GM10266 (cell line): ENCODE data around the gene SLC6A17.

Experiments
- DNase-seq: peaks from one replicate; pipeline ENCODE4 v3.0.0; 2012; ENCODE audit errors: extremely low spot score
- TF ChIP-seq, protein P1 (sequence below): IDR thresholded peaks from 2 replicates; pipeline ENCODE4 v1.5.1; 2012; ENCODE audit warnings: mild to moderate bottlenecking, low read depth; ENCODE audit not compliant: control insufficient read depth, insufficient read depth; ENCODE audit errors: missing control alignments

The SLC6A17 gene

DNA sequence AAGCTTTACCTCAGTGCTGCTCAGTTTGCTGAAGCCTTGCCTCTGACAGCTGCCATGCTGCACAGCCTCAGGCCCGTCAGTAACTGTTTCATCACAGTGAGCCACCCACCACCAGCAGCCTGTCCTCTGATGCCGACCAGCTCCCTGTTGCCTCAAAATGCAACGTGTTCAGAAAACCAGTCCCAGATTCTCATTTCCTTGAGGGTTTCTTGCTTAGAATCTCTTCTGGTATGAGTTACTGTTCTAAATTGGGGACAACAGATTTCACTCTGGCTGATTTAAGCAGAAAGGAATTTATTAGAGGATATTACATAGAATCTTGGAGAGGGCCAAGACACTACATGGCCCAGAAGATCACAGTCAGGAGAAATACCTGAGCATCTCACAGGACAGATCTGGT lies 27.1 kb upstream of the SLC6A17 start:
- no peak for DNase-seq
- TF ChIP-seq, protein P1, sequence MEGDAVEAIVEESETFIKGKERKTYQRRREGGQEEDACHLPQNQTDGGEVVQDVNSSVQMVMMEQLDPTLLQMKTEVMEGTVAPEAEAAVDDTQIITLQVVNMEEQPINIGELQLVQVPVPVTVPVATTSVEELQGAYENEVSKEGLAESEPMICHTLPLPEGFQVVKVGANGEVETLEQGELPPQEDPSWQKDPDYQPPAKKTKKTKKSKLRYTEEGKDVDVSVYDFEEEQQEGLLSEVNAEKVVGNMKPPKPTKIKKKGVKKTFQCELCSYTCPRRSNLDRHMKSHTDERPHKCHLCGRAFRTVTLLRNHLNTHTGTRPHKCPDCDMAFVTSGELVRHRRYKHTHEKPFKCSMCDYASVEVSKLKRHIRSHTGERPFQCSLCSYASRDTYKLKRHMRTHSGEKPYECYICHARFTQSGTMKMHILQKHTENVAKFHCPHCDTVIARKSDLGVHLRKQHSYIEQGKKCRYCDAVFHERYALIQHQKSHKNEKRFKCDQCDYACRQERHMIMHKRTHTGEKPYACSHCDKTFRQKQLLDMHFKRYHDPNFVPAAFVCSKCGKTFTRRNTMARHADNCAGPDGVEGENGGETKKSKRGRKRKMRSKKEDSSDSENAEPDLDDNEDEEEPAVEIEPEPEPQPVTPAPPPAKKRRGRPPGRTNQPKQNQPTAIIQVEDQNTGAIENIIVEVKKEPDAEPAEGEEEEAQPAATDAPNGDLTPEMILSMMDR, result no peak

DNA sequence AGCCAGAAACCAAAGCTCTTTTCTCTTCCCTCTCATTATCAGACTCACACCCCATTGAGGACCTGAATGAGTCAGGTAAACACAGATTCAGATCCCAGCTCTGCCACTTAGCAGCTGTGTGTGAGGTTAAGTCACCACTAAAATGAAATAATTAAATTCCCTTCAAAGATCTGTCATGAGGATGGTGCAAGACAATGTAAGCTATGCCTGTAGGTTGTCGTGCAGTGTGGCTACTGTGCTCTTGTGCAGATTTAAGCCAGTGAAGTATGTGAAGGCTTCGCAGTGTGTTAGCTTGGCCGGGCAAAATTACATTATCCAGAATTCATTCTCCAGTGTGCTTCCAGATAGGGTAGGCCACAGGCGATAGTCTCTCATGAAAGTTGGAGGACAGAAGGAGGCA lies 24.5 kb upstream of the SLC6A17 start:
- TF ChIP-seq, protein P1, result no peak
- no peak for DNase-seq

DNA sequence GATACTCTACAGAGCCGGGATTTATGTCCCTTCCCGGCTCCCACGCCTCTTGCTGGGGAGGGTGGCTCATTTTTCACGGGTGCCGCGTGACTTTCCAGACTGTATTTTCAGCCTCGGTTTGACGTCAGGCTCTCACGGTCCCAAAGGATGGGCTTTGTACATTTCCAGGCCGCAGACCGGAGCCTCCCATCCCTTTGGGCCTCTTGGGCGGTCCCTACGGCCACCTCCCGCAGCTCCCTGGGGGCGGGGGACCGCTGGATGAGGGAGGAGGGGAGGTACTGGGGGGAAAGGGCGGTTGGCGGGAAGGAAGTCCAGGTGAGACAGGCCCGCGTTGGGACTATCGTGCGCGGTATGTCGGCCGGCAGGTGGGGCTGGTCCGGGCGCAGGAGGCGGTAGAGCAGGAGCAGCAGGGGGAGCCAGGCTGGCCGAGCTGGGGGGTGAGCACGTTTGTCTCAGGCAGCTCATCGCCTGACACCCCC lies 20.1 kb upstream of the SLC6A17 start:
- DNase-seq, result no peak
- TF ChIP-seq, protein P1, result peak; percentile 3

DNA sequence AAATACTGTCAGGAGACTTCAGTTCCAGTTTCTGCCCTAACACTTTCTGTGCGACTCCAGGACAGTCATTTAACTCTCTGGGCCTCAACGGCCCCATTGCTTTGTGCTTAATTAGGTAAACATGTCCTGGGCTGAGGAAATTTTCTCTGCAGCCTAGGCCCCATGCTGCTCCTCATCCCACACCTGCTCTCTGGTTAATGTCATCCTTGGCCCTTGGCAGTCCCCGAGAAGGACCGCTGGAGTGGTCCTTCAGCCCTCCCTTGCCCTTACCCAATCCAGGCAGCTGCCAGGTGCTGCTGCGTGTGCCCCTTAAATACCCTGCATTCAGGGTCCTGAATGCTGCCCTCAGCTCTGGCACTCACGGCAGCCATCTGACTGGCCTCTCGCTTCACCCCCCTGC lies 19.3 kb upstream of the SLC6A17 start:
- TF ChIP-seq, protein P1, result no peak
- DNase-seq, result no peak

DNA sequence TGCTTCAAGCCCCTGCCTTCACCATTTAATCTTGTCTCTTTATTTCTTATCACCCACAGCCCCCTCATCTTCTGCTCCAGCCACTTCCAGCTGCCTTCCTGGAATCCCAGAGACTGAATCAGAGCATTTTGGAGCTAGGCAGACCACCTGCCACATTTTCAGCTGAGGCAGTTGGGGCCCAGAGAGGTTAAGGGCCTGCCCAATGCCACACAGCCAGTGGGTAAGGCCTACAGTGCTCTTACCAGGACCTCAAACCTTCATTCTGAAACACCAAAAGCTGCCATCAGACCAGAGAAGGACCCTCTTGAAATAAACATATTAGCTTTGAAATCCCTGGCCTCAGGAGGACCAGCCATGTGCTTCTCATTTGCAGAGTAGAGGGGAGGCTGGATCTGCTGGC lies 17.6 kb upstream of the SLC6A17 start:
- TF ChIP-seq, protein P1, result no peak
- DNase-seq, result no peak

DNA sequence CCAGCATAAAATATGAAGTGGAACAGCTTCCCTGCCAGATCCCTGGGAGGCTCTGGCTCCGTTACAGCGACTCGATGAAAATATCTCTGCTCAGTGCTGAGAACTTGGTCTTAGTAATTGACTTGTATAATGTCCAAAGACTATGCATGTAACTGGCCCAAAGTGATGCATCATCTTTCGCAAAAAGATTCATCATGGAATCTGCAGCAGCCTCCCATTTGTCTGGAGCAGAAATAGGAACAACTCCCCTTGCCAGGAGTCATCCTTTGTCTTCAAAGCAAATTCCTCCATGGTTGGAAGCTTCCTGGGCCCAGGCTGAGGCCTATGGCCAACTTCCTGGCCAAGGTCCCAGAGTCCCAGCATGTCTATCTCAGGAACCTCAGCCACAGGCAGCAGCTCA lies 16.9 kb upstream of the SLC6A17 start:
- no peak for DNase-seq
- TF ChIP-seq, protein P1, result no peak

DNA sequence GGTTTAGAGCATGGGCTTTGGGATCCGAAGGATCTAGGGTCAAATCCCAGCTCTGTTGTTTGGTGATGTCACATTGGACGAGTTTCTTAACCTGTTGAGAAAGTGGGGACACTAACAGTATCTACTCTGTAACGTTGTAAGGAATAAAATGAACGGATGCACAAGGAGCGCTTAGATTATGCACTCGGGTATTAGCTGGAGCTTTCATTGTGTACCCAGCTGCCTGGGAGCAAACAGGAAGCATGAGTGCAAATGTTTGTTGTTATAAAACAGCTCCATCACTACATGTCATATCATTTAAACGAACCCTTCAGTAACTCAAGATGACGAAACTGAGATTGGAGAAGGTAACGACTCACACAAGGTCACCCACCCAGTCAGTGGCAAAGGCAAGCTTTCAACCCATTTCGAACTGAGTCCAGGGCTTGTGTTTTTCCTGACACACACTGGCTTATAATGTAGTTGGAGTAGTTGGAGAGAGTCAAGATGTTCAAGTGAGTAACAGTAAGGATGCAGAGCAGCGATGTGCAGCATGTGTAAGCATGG lies 16.2 kb upstream of the SLC6A17 start:
- no peak for DNase-seq
- TF ChIP-seq, protein P1, result no peak
